Activated T-helper 2 cell treated with anti-CD3 and anti-CD28 coated beads, Interferon-gamma antibody, Interleukin-2, Interleukin-4, amounts not matched to agents 10 μg/mL and 5 μg/mL and 100 μg/mL, durations not matched to agents 14 hours and 24 hours and 36 hours (primary cell): ENCODE measurements around the gene ASB13. TPM values are rescaled to one million over a fixed set of nuclear protein-coding genes. Genes with fewer than 3 reads are reported as not detected.
A peak's percentile ranks its signal among the peaks of the same experiment; 100 is the strongest.

Experiments used
- DNase-seq: peaks from one replicate; pipeline ENCODE4 v3.0.0; 2021; ENCODE audit warnings: low spot score
- H3K27ac Mint-ChIP-seq: one replicate; pipeline ENCODE4 v1.8.0; 2021; ENCODE audit warnings: mixed read lengths
- H3K27me3 Mint-ChIP-seq: one replicate; pipeline ENCODE4 v1.8.0; 2021; ENCODE audit warnings: low read depth, mixed read lengths
- H3K36me3 Mint-ChIP-seq: one replicate; pipeline ENCODE4 v1.8.0; 2021; ENCODE audit warnings: low read depth, mixed read lengths
- H3K4me1 Mint-ChIP-seq: one replicate; pipeline ENCODE4 v1.8.0; 2021; ENCODE audit warnings: low read depth, mixed read lengths
- H3K4me3 Mint-ChIP-seq: one replicate; pipeline ENCODE4 v1.8.0; 2021; ENCODE audit warnings: low read depth, mild to moderate bottlenecking, moderate library complexity, mixed read lengths
- H3K9me3 Mint-ChIP-seq: one replicate; pipeline ENCODE4 v1.8.0; 2021; ENCODE audit warnings: mixed read lengths
- intact Hi-C: fragments of 100-400 bp; cut with micrococcal nuclease; formaldehyde crosslinking; loops from one replicate; pipeline ENCODE4 v1.15.1; 2023
- total RNA-seq: library from RNA; stranded (reverse); gene quantifications from 2 replicates; pipeline ENCODE4 v1.2.3, GENCODE V29; 2022

ASB13 gene
- total RNA-seq, 1 donor from 2014 or later, result 15.2 TPM

DNA sequence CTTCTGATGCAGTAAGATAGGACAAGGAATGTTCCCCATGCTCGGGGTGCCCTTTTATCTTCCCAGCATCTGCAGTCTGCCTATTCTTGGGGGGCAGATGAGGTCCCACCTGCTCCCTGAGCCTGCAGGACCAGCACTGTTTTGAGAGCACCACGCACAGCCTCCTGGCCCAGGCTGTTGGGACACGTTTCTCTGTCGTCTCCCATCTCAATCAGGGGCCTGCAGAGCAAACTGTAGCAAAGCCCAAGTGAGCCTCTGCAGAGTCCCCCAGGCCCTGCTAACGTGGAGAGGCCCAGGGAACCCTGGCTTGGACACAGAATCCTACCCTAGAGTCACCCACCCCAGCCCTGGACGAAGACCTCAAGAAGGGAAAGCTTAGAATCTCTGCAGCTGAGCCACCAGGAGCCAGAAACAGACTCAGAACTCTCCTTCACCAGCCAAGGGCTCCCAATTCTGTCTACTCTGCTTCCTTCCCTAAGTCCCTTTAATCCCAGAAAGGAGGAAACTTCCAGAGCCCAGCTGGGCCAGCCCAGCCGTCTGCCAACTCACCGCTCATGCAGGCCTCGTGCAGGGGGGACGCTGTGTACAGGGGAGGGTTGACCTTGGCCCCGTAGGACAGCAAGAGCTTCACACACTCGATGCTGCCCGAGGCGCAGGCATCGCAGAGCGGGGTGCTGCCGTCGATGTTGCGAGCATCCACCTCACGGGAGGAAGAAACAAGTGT, 15.6 kb downstream of the ASB13 start:
- H3K27me3 Mint-ChIP-seq, result no peaks in the 10 kb centered on the region
- peaks cover 13% of the 10 kb centered on the region for H3K4me1 Mint-ChIP-seq
- H3K4me3 Mint-ChIP-seq, result no peak overlapping the region

GRCh38 chr10:5649746-5650145, 16.6 kb downstream of the ASB13 start:
- Mint-ChIP-seq H3K27ac (peak overlapping the region; percentile 24), H3K4me1 (peaks cover 6% of the 10 kb centered on the region), H3K36me3 (peaks cover 19% of the 10 kb centered on the region), H3K4me3 (no peak overlapping the region), H3K27me3 (no peaks in the 10 kb centered on the region), H3K9me3 (no peaks in the 10 kb centered on the region)
- intact Hi-C loops, result no loop called here
- no peak for DNase-seq

More for the DNA sequence above, 15.6 kb downstream of the ASB13 start:
- Mint-ChIP-seq H3K9me3 (no peaks in the 10 kb centered on the region), H3K36me3 (peaks cover 19% of the 10 kb centered on the region), H3K27ac (no peak overlapping the region)
- no peak for DNase-seq
- intact Hi-C loops, result no loop called here

DNA sequence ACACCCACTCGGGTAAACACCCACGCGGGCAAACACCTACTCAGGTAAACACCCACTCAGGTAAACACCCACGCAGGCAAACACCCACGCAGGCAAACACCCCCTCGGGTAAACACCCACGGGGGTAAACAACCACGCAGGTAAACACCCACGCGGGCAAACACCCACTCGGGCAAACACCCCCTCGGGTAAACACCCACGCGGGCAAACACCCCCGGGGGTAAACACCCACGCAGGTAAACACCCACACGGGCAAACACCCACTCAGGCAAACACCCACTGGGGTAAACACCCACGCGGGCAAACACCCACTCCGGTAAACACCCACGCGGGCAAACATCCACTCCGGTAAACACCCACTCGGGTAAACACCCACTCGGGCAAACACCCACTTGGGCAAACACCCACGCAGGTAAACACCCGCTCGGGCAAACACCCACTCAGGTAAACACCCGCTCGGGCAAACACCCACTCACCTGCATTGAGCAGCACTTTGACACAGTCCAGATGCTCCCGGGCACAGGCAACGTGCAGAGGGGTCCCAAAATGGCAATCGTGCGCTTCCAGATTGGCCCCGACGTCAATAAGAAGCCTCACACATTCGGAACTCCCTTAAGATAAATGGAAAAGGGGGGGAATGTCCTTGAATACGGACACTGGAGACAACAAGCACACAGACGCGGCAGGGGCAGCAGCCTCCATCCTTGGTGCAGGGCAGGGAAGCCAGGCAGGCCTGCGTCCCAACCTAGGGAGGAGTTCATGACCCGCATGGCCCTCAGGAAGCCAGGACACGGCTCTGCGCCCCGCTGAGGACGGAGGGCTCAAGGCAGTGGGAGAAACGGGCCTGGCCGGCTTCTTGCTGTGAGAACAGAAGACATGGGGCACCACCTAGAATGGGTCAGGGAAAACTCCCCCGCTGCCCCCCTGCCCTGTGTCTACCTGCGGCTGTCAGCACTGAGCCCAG, 17.6 kb downstream of the ASB13 start:
- intact Hi-C loops, result no loop called here
- no peak for DNase-seq
- H3K27me3 Mint-ChIP-seq, result no peaks in the 10 kb centered on the region

GRCh38 chr10:5647507-5648240, 18.7 kb downstream of the ASB13 start:
- Mint-ChIP-seq H3K4me3 (no peak overlapping the region), H3K27ac (peak overlapping the region; percentile 59), H3K9me3 (no peaks in the 10 kb centered on the region), H3K4me1 (peaks cover 2% of the 10 kb centered on the region), H3K27me3 (no peaks in the 10 kb centered on the region), H3K36me3 (peaks cover 21% of the 10 kb centered on the region)
- DNase-seq, result no peak
- intact Hi-C loops, result no loop called here

More for the DNA sequence above, 17.6 kb downstream of the ASB13 start:
- H3K4me3 Mint-ChIP-seq, result no peak overlapping the region
- no peaks in the 10 kb centered on the region for H3K9me3 Mint-ChIP-seq
- peaks cover 20% of the 10 kb centered on the region for H3K36me3 Mint-ChIP-seq
- peaks cover 2% of the 10 kb centered on the region for H3K4me1 Mint-ChIP-seq
- peak overlapping the region; percentile 72 for H3K27ac Mint-ChIP-seq

DNA sequence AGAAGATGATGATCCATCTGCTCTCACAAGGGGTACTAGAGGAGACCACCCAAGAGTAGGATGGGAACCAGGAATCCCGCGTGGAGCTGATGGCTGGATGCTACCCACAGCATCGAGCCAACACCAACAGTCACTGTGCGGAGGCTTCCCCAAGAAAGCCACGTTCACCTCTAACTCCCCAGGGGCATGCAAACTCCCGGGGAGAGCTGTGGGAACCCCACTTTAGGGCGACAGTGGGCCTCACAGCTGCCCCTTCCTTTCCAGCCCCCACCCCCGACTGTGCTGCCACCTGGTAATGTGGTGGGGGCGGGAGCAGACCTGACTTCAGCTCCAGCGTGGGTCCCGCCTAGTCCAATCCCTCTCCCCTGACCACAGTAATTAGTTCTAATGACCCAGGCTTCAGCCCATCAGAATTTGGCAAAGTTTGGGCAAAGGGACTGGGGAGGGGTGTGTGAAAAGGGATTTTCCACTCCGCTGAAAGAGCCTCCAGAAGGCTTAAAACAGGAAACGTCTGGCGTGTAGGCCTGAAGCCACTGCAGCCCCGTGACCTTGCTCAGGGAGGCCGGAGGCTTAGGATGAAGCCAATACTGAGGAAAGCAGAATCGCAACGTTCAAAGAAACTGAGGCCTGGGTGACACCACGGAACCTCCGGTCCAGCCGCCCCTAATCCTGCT, 20.3 kb downstream of the ASB13 start:
- Mint-ChIP-seq H3K36me3 (peaks cover 25% of the 10 kb centered on the region), H3K4me1 (peaks cover 2% of the 10 kb centered on the region), H3K27me3 (no peaks in the 10 kb centered on the region), H3K4me3 (no peak overlapping the region), H3K27ac (no peak overlapping the region), H3K9me3 (no peaks in the 10 kb centered on the region)
- DNase-seq, result no peak
- intact Hi-C loops, result no loop called here

GRCh38 chr10:5645375-5645774, 21.0 kb downstream of the ASB13 start:
- Mint-ChIP-seq H3K27me3 (no peaks in the 10 kb centered on the region), H3K36me3 (peaks cover 25% of the 10 kb centered on the region), H3K27ac (no peak overlapping the region), H3K9me3 (no peaks in the 10 kb centered on the region), H3K4me3 (no peak overlapping the region), H3K4me1 (peaks cover 2% of the 10 kb centered on the region)
- intact Hi-C loops, result no loop called here
- no peak for DNase-seq

DNA sequence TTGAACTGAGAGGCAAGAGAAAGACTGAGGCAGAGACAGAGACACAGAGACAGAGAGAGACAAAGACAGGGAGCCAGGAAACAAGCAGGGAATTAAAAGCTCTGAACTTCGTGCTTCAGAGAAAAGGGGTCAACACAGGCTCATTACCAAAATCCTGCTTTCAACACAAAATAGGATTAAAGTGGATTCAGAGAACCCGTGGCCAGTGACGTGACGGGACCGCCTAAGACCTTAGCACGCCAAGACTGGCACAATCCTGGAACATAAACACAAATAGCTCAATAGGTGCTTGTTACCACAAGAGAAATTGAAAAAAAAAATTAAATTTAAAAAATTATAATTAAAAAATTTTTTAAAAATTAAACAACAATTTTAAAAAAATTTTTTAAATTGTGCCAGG, 21.5 kb downstream of the ASB13 start:
- intact Hi-C loops, result no loop called here
- no peak overlapping the region for H3K4me3 Mint-ChIP-seq
- H3K9me3 Mint-ChIP-seq, result no peaks in the 10 kb centered on the region
- H3K4me1 Mint-ChIP-seq, result peaks cover 2% of the 10 kb centered on the region
- no peaks in the 10 kb centered on the region for H3K27me3 Mint-ChIP-seq
- H3K27ac Mint-ChIP-seq, result no peak overlapping the region
- H3K36me3 Mint-ChIP-seq, result peaks cover 22% of the 10 kb centered on the region
- no peak for DNase-seq

DNA sequence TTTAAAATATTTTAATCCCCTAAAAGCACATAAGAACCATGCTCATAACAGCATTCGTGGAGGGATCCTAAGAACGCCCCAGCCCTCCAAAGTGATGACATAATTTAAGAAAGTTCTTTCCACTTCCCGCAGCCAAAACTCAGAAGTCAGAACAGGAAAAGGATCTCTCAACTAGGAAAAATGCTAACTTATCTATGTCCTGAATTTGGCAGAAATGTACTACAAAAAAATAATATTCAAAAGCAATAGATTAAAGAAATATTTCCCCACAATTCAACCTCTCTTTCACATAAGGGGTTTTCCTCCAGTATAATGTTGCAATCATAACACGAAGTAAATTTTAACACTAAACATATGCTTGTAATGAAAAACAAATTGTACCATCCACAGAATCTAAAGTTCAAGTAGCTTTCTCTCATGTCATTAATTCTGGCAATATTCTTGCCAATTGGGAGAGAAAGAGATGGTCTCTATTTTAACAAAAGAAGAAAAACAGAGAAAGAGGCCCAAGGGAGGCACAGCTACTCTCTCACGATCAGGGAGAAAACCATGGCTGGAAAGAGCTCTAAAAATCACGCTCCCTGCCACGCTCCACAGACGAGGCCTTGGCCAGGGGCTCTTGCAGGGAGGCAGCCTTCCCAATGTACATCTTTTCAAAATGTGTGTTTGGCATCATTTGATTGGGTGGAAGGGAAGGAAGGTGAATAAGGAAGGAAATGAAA, 22.9 kb downstream of the ASB13 start:
- Mint-ChIP-seq H3K9me3 (no peaks in the 10 kb centered on the region), H3K27ac (no peak overlapping the region), H3K4me3 (no peak overlapping the region), H3K36me3 (peaks cover 13% of the 10 kb centered on the region), H3K27me3 (no peaks in the 10 kb centered on the region), H3K4me1 (peaks cover 2% of the 10 kb centered on the region)
- intact Hi-C loops, result no loop called here
- DNase-seq, result no peak

- DNase-seq, result no peak
- H3K4me3 Mint-ChIP-seq, result no peak overlapping the region
- intact Hi-C loops, result no loop called here
Observed at GRCh38 chr10:5641501-5641900, 24.9 kb downstream of the ASB13 start.

DNA sequence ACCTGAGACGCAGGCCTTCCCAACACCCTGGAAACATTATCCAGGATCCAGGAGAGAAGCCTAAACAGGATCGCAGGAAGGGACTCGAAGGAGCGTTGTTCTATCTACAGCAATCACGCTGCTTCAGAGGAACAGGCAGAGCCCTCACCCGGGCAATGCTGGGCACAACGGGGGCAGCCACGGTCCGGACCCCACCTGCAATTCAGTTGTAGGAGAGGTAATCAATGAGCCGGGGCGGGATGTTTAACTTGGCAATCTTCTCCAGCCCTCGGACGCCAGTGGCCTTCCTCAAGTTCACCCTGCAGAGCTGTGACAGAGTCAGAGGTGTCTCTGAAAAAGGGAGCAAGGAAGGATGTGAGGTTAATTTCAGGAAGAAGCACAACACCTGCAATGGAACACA, 25.9 kb downstream of the ASB13 start:
- intact Hi-C loops, result no loop called here
- Mint-ChIP-seq H3K27ac (no peak overlapping the region), H3K4me3 (no peak overlapping the region), H3K4me1 (no peaks in the 10 kb centered on the region), H3K27me3 (no peaks in the 10 kb centered on the region), H3K36me3 (peaks cover 6% of the 10 kb centered on the region), H3K9me3 (no peaks in the 10 kb centered on the region)
- DNase-seq, result no peak

More at GRCh38 chr10:5641501-5641900, 24.9 kb downstream of the ASB13 start:
- H3K27me3 Mint-ChIP-seq, result no peaks in the 10 kb centered on the region
- H3K4me1 Mint-ChIP-seq, result no peaks in the 10 kb centered on the region
- no peaks in the 10 kb centered on the region for H3K9me3 Mint-ChIP-seq
- no peak overlapping the region for H3K27ac Mint-ChIP-seq
- H3K36me3 Mint-ChIP-seq, result peaks cover 6% of the 10 kb centered on the region

DNA sequence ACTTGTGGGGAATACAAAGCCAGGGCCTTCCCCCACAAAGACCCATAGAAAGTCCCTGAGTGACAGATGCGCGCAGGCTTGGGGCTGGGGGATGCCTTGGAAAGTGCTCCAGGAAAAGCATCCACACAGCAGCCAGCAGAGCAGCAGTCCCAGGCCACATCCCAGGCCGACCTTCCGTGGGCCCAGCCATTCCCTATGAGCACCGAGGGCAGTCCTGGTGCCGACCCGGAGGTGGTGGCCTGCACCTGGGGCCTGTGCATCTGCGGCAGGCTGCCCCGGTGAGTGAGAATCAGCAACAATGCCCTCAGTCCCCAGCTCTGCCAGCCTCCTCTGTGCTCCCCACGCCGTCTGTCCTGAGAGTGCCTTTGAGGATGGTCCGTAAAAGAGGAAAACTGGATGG, 26.4 kb downstream of the ASB13 start:
- no peaks in the 10 kb centered on the region for H3K9me3 Mint-ChIP-seq
- DNase-seq, result no peak
- H3K36me3 Mint-ChIP-seq, result peaks cover 6% of the 10 kb centered on the region
- H3K4me1 Mint-ChIP-seq, result no peaks in the 10 kb centered on the region
- intact Hi-C loops, result no loop called here
- no peak overlapping the region for H3K27ac Mint-ChIP-seq
- H3K4me3 Mint-ChIP-seq, result no peak overlapping the region
- peaks cover 1% of the 10 kb centered on the region for H3K27me3 Mint-ChIP-seq

- Mint-ChIP-seq H3K4me1 (no peaks in the 10 kb centered on the region), H3K27ac (no peak overlapping the region), H3K4me3 (no peak overlapping the region), H3K27me3 (peaks cover 4% of the 10 kb centered on the region), H3K9me3 (no peaks in the 10 kb centered on the region), H3K36me3 (peaks cover 6% of the 10 kb centered on the region)
- no peak for DNase-seq
- intact Hi-C loops, result no loop called here
Observed at GRCh38 chr10:5639066-5639465, 27.3 kb downstream of the ASB13 start.
